Smooth muscle cell (in vitro differentiated cells): ENCODE results near the gene GADD45A. TPM values are rescaled to one million over a fixed set of nuclear protein-coding genes. Genes with fewer than 3 reads are reported as not detected.
"Not testable (repeated sequence)": the region's sequence is repeated elsewhere in the genome, so short reads cannot be mapped to it uniquely, and the experiment has no call there.

ENCODE experiments used
- DNase-seq: peaks from one replicate; lab custom pipeline; 2025; ENCODE audit not compliant: unreplicated experiment; lab: John Stamatoyannopoulos, UW
- H2AFZ ChIP-seq: fragments of 200-600 bp; sonication (generic); 2 replicates; pipeline ENCODE4 v1.6.0; 2016; ENCODE audit warnings: antibody characterized with exemption, low read depth, mild to moderate bottlenecking
- H3F3A ChIP-seq: fragments of 200-600 bp; sonication (generic); 2 replicates; pipeline ENCODE4 v1.6.0; 2017; ENCODE audit warnings: antibody characterized with exemption, low read depth
- H3K27ac ChIP-seq: fragments of 200-600 bp; sonication (generic); 2 replicates; pipeline ENCODE4 v1.5.1; 2016; ENCODE audit warnings: low read depth, mild to moderate bottlenecking
- H3K27me3 ChIP-seq: fragments of 200-600 bp; sonication (generic); 2 replicates; pipeline ENCODE4 v1.6.1; 2016; ENCODE audit warnings: low read depth, mild to moderate bottlenecking
- H3K36me3 ChIP-seq: fragments of 200-600 bp; sonication (generic); 2 replicates; pipeline ENCODE4 v1.5.1; 2016; ENCODE audit warnings: low read depth
- H3K4me1 ChIP-seq: fragments of 200-600 bp; sonication (generic); 2 replicates; pipeline ENCODE4 v1.5.1; 2016; ENCODE audit warnings: low read depth
- H3K4me2 ChIP-seq: fragments of 200-600 bp; sonication (generic); 2 replicates; pipeline ENCODE4 v1.6.0; 2016; ENCODE audit warnings: mild to moderate bottlenecking
- H3K4me3 ChIP-seq: fragments of 200-600 bp; sonication (generic); 2 replicates; pipeline ENCODE4 v1.5.1; 2016; ENCODE audit warnings: mild to moderate bottlenecking
- H3K79me2 ChIP-seq: fragments of 200-600 bp; sonication (generic); 2 replicates; pipeline ENCODE4 v1.6.0; 2016; ENCODE audit warnings: low read depth, mild to moderate bottlenecking
- H3K9ac ChIP-seq: fragments of 200-600 bp; sonication (generic); 2 replicates; pipeline ENCODE4 v1.6.0; 2016; ENCODE audit warnings: low read depth
- H3K9me3 ChIP-seq: fragments of 200-600 bp; sonication (generic); replicated peaks from 2 replicates; pipeline ENCODE4 v1.5.1; 2016; ENCODE audit warnings: low read depth
- H4K20me1 ChIP-seq: fragments of 200-600 bp; sonication (generic); 2 replicates; pipeline ENCODE4 v1.6.0; 2016; ENCODE audit warnings: low read depth
- WGBS: methylation state at CpG from one replicate; pipeline ENCODE4 v1.1.7; 2016; ENCODE audit warnings: low lambda C conversion rate; 5-methylcytosine and 5-hydroxymethylcytosine counted together
- polyA plus RNA-seq: library from polyadenylated mRNA; unstranded; fragments of >200 nt; fragmentation: Nextera tagmentation; extraction: Ambion mirVana; gene quantifications from 2 replicates; pipeline ENCODE4 v1.2.1, GENCODE V29; 2016
- total RNA-seq: library from RNA; depleted of rRNA; stranded (reverse); fragments of >200 nt; gene quantifications from 2 replicates; pipeline ENCODE4 v1.2.3, GENCODE V29; 2014
- TF ChIP-seq, protein P1 (sequence below): fragments of 200-600 bp; sonication (generic); IDR thresholded peaks from 2 replicates; pipeline ENCODE4 v1.5.1; 2017; ENCODE audit warnings: borderline replicate concordance, mild to moderate bottlenecking, antibody characterized with exemption; ENCODE audit not compliant: insufficient read depth, poor library complexity, severe bottlenecking

GADD45A gene
- total and polyA plus RNA-seq, 2 experiments from 2014 or later: 130 to 205 TPM

DNA sequence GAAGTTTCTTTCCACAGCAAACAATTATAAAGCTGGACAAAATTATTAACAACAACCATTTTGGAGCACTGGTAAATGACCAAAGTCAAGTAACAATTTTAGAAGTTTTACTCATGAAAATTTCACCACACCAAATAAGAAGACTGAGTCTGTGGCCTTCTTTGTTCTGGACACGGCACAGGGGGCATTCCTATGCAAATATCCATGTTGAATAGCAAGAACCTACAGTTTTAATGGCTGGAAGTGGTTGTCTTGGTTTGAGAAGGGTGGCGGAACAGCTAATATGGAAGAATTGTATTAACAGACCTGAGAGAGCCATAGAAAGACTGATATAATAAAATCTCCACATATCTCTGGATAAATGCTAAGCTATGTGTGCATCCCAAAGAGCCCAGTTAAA is 29.4 kb upstream of the GADD45A start:
- H3K9ac ChIP-seq: no peak overlapping the region
- H3K36me3 ChIP-seq: no peaks in the 10 kb centered on the region
- H3K79me2 ChIP-seq: no peaks in the 10 kb centered on the region
- TF ChIP-seq, protein P1, sequence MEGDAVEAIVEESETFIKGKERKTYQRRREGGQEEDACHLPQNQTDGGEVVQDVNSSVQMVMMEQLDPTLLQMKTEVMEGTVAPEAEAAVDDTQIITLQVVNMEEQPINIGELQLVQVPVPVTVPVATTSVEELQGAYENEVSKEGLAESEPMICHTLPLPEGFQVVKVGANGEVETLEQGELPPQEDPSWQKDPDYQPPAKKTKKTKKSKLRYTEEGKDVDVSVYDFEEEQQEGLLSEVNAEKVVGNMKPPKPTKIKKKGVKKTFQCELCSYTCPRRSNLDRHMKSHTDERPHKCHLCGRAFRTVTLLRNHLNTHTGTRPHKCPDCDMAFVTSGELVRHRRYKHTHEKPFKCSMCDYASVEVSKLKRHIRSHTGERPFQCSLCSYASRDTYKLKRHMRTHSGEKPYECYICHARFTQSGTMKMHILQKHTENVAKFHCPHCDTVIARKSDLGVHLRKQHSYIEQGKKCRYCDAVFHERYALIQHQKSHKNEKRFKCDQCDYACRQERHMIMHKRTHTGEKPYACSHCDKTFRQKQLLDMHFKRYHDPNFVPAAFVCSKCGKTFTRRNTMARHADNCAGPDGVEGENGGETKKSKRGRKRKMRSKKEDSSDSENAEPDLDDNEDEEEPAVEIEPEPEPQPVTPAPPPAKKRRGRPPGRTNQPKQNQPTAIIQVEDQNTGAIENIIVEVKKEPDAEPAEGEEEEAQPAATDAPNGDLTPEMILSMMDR: no peak
- H2AFZ ChIP-seq: no peak overlapping the region
- H3K27ac ChIP-seq: no peak overlapping the region
- DNase-seq: no peak
- WGBS: 83% methylated on average over 2 of the region's 2 CpGs
- no peaks in the 10 kb centered on the region for H4K20me1 ChIP-seq
- H3K9me3 ChIP-seq: no peaks in the 10 kb centered on the region
- H3K4me1 ChIP-seq: no peaks in the 10 kb centered on the region
- no peak overlapping the region for H3K4me3 ChIP-seq
- no peaks in the 10 kb centered on the region for H3K27me3 ChIP-seq
- H3K4me2 ChIP-seq: no peak overlapping the region
- no peaks in the 10 kb centered on the region for H3F3A ChIP-seq

DNA sequence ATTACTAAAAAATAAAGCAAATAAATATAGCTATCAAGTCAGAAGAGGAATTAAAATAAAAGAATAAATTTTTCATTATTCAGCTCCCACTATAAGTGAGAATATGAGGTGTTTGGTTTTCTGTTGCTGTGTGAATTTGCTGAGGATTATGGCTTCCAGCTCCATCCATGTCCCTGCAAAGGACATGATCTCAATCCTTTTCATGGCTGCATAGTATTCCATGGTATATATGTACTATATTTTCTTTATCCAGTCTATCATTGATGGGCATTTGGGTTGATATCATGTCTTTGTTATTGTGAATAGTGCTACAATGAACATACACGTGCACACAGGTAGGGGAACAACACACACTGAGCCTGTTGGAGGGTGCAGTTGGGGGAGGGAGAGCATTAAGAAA is 27.8 kb upstream of the GADD45A start:
- H2AFZ ChIP-seq, H3K4me3 ChIP-seq, H3K27ac ChIP-seq, H3K4me2 ChIP-seq, H3K79me2 ChIP-seq, H3K9me3 ChIP-seq, H4K20me1 ChIP-seq, H3K4me1 ChIP-seq, H3K9ac ChIP-seq, H3F3A ChIP-seq, DNase-seq, H3K36me3 ChIP-seq, H3K27me3 ChIP-seq: not testable (repeated sequence)
- 96% methylated on average over 1 of the region's 1 CpG for WGBS

DNA sequence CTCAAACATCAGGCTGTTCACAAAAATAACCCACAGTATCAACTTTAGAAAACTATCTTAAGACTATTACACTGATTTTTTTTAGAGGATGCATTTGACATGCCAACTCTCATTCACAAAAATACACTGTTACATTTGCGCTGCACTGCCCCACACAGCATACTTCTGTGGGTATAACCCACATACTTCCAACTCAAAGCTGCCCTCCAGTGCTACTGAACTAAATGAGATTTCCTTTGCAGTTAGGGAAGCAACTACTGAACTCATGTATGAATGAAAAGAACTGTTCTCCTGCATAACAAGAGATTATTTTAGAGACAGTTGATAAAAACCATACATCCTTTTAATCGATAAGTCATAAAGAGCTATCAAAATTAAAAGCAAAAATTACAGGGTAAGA is 25.8 kb upstream of the GADD45A start:
- WGBS: 92% methylated on average over 2 of the region's 2 CpGs
- H3K9ac ChIP-seq: no peak overlapping the region
- H3K36me3 ChIP-seq: no peaks in the 10 kb centered on the region
- no peaks in the 10 kb centered on the region for H3K79me2 ChIP-seq
- no peaks in the 10 kb centered on the region for H3K4me1 ChIP-seq
- no peak overlapping the region for H3K4me3 ChIP-seq
- H3K27ac ChIP-seq: no peak overlapping the region
- no peaks in the 10 kb centered on the region for H3F3A ChIP-seq
- no peak for DNase-seq
- H3K27me3 ChIP-seq: peaks cover 3% of the 10 kb centered on the region
- TF ChIP-seq, protein P1: no peak
- no peak overlapping the region for H3K4me2 ChIP-seq
- no peak overlapping the region for H2AFZ ChIP-seq
- no peaks in the 10 kb centered on the region for H3K9me3 ChIP-seq
- no peaks in the 10 kb centered on the region for H4K20me1 ChIP-seq

DNA sequence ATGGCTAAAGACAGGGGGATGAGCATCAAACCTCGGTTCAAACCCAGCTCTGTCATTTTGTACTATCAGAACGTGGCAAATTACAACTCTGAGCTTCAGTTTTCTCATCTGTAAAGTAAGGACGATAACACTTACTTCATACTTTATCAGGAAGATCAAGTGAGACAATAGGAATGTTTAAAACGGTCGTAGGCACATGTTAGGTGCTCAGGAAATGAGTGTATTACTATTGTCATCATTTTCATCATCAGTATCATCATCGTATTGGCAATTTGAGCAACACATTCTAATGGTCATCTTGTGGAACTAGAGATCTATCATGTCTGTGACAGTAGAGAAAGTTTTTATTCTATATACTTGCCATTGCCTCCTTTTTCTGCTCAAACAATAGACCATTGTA is 22.1 kb upstream of the GADD45A start:
- Histone ChIP-seq H3K4me2 (no peak overlapping the region), H3F3A (no peaks in the 10 kb centered on the region), H3K36me3 (no peaks in the 10 kb centered on the region), H3K9me3 (no peaks in the 10 kb centered on the region), H2AFZ (no peak overlapping the region), H3K27ac (no peak overlapping the region), H3K4me1 (no peaks in the 10 kb centered on the region), H3K27me3 (peaks cover 3% of the 10 kb centered on the region), H3K79me2 (no peaks in the 10 kb centered on the region), H4K20me1 (no peaks in the 10 kb centered on the region), H3K4me3 (no peak overlapping the region), H3K9ac (no peak overlapping the region)
- 80% methylated on average over 6 of the region's 6 CpGs for WGBS
- TF ChIP-seq, protein P1: no peak
- no peak for DNase-seq
